Keratinocyte (primary cell): ENCODE data around the gene CD79A.

ENCODE experiments used
- EZH2 ChIP-seq: IDR thresholded peaks from one replicate; pipeline ENCODE4 v1.6.1; 2012; ENCODE audit warnings: inconsistent platforms, mild to moderate bottlenecking, low read length, moderate library complexity
- TF ChIP-seq, protein P1 (sequence below), 3 experiments: IDR thresholded peaks in 1 of 3; conservative IDR thresholded peaks in 1 of 3; optimal IDR thresholded peaks in 1 of 3; 2 replicates in 2 of 3; 3 replicates in 1 of 3; pipeline versions ENCODE3 to v1.5.1; 2011; ENCODE audit warnings: low read length in 3 of 3, mild to moderate bottlenecking in 3 of 3, moderate library complexity in 2 of 3, control low read depth in 1 of 3, inconsistent platforms in 1 of 3; ENCODE audit not compliant: insufficient read depth in 2 of 3; ENCODE audit errors: extremely low read depth in 1 of 3

DNA sequence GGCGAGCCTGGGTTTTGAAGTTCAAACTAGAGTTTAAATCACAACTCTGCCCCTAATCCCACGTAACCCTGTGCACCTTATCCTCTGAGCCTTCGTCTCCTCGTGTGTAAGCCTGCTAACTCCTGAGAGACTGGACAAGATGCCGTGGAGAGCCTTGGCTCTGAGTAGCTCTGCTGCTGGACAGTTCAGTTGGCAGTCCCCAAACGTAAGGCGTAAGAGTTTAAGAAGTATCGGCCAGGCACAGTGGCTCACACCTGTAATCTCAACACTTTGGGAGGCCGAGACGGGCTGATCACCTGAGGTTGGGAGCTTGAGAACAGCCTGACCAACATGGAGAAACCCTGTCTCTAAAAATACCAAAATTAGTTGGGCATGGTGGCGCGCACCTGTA, 4.7 kb upstream of the CD79A start:
- TF ChIP-seq, protein P1, sequence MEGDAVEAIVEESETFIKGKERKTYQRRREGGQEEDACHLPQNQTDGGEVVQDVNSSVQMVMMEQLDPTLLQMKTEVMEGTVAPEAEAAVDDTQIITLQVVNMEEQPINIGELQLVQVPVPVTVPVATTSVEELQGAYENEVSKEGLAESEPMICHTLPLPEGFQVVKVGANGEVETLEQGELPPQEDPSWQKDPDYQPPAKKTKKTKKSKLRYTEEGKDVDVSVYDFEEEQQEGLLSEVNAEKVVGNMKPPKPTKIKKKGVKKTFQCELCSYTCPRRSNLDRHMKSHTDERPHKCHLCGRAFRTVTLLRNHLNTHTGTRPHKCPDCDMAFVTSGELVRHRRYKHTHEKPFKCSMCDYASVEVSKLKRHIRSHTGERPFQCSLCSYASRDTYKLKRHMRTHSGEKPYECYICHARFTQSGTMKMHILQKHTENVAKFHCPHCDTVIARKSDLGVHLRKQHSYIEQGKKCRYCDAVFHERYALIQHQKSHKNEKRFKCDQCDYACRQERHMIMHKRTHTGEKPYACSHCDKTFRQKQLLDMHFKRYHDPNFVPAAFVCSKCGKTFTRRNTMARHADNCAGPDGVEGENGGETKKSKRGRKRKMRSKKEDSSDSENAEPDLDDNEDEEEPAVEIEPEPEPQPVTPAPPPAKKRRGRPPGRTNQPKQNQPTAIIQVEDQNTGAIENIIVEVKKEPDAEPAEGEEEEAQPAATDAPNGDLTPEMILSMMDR (optimal IDR thresholded peaks at IDR 0.05 in 1 of 3, IDR thresholded peaks at IDR 0.05 in 1 of 3, conservative IDR thresholded peaks at IDR 0.05 in 1 of 3; ENCODE audit: extremely low read depth in 1 of 3, insufficient read depth in 2 of 3, low read length in 3 of 3) = no peak
- no peak for TF ChIP-seq EZH2
